Osteoblast (primary cell): ENCODE measurements around the gene CDK2. TPM values are rescaled to one million over a fixed set of nuclear protein-coding genes. Genes with fewer than 3 reads are reported as not detected.
A peak's percentile ranks its signal among the peaks of the same experiment; 100 is the strongest.

ENCODE experiments used
- DNase-seq: peaks from one replicate; pipeline ENCODE4 v3.0.0; 2011; ENCODE audit warnings: low spot score, mixed read lengths; ENCODE audit not compliant: insufficient read length; ENCODE audit errors: missing footprints
- H2AFZ ChIP-seq: 2 replicates; pipeline ENCODE4 v1.6.0; 2011; ENCODE audit warnings: mild to moderate bottlenecking, low read length
- H3K27ac ChIP-seq: 2 replicates; pipeline ENCODE4 v1.5.1; 2011; ENCODE audit warnings: mild to moderate bottlenecking, low read depth, low read length, moderate library complexity
- H3K27me3 ChIP-seq: 2 replicates; pipeline ENCODE4 v1.6.0; 2012; ENCODE audit warnings: mild to moderate bottlenecking, control low read depth, inconsistent platforms, low read length, moderate library complexity; ENCODE audit not compliant: insufficient read depth
- H3K36me3 ChIP-seq: 2 replicates; pipeline ENCODE4 v1.5.1; 2011; ENCODE audit warnings: mild to moderate bottlenecking, low read length, control low read depth, moderate library complexity; ENCODE audit not compliant: insufficient read depth
- H3K4me1 ChIP-seq: 2 replicates; pipeline ENCODE4 v1.5.1; 2011; ENCODE audit warnings: mild to moderate bottlenecking, low read length, control low read depth, moderate library complexity; ENCODE audit not compliant: insufficient read depth
- H3K4me2 ChIP-seq: 2 replicates; pipeline ENCODE4 v1.6.0; 2011; ENCODE audit warnings: mild to moderate bottlenecking, low read length; ENCODE audit not compliant: insufficient read depth
- H3K4me3 ChIP-seq: fragments of 200-600 bp; sonication (generic); 3 replicates; pipeline ENCODE4 v1.5.1; 2012; ENCODE audit warnings: mild to moderate bottlenecking, low read length, inconsistent platforms; ENCODE audit not compliant: insufficient read depth
- H3K79me2 ChIP-seq: 2 replicates; pipeline ENCODE4 v1.6.0; 2012; ENCODE audit warnings: mild to moderate bottlenecking, low read length, control low read depth, inconsistent platforms; ENCODE audit not compliant: insufficient read depth
- H3K9me3 ChIP-seq: 2 replicates; pipeline ENCODE4 v1.5.1; 2011; ENCODE audit warnings: low read depth, low read length, control low read depth
- H4K20me1 ChIP-seq: 2 replicates; pipeline ENCODE4 v1.6.0; 2012; ENCODE audit warnings: mild to moderate bottlenecking, low read length, control low read depth; ENCODE audit not compliant: insufficient read depth
- total RNA-seq: library from RNA; depleted of rRNA; stranded (reverse); fragments of >200 nt; gene quantifications from 2 replicates; pipeline ENCODE4 v1.2.3, GENCODE V29; 2012
- TF ChIP-seq, protein P1 (sequence below): IDR thresholded peaks from 2 replicates; pipeline ENCODE4 v1.5.1; 2011; ENCODE audit warnings: mild to moderate bottlenecking, low read depth, low read length, moderate library complexity; ENCODE audit errors: extremely low read depth

The CDK2 gene
- total RNA-seq, 1 donor: 13.4 TPM

DNA sequence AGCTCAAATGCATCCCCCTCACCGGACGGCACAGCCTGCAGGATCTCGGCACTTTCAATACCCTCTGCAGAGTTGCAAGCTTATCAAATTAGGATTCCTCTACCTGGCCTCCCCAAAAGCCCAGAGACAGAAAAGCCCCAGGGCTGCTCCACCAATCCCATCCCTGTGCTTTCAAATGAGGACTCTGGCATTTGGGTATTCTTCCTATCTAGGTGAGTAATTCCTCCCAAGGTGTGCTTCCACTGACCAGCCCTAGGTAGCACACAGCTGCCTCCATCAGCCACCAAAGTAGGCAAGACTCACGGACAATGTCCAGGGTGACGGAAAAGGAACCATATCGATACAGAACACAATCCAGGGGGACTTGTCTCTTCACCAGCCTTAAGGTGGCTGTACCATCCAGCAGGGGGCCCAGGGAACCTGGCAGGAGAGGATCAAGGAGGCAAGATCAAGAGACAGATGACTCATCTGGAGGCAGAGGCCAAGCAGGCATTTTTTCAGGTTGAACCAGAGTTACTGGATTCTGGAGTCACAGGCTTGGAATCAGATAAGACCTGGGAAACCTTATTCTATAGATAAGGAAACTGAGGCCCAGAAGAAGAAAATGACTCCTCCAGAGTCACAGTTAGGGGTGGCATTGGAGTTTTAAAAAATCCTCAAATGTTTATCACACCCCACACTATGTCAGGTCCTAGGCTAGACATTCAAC is 10.7 kb upstream of the CDK2 start:
- H3K27me3 ChIP-seq: peaks cover 4% of the 10 kb centered on the region
- no peaks in the 10 kb centered on the region for H4K20me1 ChIP-seq
- TF ChIP-seq, protein P1, sequence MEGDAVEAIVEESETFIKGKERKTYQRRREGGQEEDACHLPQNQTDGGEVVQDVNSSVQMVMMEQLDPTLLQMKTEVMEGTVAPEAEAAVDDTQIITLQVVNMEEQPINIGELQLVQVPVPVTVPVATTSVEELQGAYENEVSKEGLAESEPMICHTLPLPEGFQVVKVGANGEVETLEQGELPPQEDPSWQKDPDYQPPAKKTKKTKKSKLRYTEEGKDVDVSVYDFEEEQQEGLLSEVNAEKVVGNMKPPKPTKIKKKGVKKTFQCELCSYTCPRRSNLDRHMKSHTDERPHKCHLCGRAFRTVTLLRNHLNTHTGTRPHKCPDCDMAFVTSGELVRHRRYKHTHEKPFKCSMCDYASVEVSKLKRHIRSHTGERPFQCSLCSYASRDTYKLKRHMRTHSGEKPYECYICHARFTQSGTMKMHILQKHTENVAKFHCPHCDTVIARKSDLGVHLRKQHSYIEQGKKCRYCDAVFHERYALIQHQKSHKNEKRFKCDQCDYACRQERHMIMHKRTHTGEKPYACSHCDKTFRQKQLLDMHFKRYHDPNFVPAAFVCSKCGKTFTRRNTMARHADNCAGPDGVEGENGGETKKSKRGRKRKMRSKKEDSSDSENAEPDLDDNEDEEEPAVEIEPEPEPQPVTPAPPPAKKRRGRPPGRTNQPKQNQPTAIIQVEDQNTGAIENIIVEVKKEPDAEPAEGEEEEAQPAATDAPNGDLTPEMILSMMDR: peak; percentile 60
- no peak overlapping the region for H3K4me2 ChIP-seq
- H3K79me2 ChIP-seq: no peaks in the 10 kb centered on the region
- DNase-seq: no peak
- H2AFZ ChIP-seq: no peak overlapping the region
- no peak overlapping the region for H3K4me3 ChIP-seq
- H3K36me3 ChIP-seq: peaks cover 13% of the 10 kb centered on the region
- peaks cover 7% of the 10 kb centered on the region for H3K4me1 ChIP-seq
- H3K27ac ChIP-seq: no peak overlapping the region
- no peaks in the 10 kb centered on the region for H3K9me3 ChIP-seq

DNA sequence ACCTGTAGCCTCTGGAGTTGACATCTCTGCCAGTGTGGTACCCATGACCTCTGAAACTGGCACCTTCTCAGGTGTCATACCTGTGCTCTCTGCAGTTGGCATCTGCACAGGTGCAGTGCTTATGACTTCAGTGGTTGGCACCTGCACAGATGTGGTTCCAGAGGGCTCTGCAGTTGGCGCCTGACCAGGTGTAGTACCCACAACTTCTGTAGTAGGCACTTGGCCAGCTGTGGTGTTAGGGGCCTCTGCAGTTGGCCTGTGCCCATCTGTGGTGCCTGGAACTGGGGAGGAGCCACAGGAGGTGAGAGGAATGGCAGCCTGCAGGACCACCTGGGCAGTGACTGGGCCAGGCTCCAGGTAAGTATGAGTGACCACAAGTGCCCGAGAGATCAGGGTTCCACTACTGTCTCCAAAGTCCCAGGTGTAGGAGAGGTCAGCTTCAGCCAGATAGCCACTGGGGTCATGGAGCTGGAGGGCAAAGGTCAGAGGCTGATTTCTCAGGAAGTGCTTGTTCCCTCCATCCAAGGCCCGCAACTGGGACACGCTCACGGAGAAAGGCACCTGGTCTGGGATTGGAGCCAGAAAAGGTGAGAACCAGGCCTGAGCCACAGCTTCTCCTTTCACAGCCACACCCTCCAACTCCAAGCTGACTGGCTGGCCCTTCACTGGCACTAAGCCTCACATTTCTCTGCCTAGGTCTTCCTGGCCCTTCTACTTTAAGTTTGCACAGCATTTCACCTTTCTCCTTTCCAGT is 9.3 kb upstream of the CDK2 start:
- DNase-seq: no peak
- H4K20me1 ChIP-seq: no peaks in the 10 kb centered on the region
- no peak overlapping the region for H3K27ac ChIP-seq
- H3K9me3 ChIP-seq: no peaks in the 10 kb centered on the region
- peaks cover 4% of the 10 kb centered on the region for H3K27me3 ChIP-seq
- no peaks in the 10 kb centered on the region for H3K79me2 ChIP-seq
- peaks cover 13% of the 10 kb centered on the region for H3K36me3 ChIP-seq
- no peak overlapping the region for H3K4me3 ChIP-seq
- H2AFZ ChIP-seq: no peak overlapping the region
- H3K4me2 ChIP-seq: no peak overlapping the region
- TF ChIP-seq, protein P1: no peak
- H3K4me1 ChIP-seq: peaks cover 7% of the 10 kb centered on the region

DNA sequence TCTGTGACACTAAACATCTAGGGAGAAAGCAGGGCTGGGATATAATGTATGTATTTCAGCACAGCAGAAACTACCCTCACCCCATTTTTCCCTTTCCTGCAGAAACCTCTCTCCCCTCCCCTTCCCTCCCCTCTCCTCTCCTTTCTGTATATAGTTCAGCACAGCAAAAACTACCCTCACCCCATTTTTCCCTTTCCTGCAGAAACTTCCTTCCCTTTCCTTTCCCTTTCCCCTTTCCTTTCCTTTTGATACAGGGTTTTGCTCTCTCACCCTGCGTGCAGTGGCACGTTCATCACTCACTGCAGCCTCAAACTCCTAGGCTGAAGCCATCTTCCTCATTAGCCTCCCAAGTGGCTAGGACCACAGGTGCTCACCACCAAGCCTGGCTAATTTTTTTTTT is 2.9 kb upstream of the CDK2 start:
- Histone ChIP-seq H3K9me3 (no peaks in the 10 kb centered on the region), H3K4me2 (no peak overlapping the region), H3K36me3 (no peaks in the 10 kb centered on the region), H4K20me1 (no peaks in the 10 kb centered on the region), H3K4me1 (peaks cover 18% of the 10 kb centered on the region), H2AFZ (no peak overlapping the region), H3K27me3 (no peaks in the 10 kb centered on the region), H3K27ac (no peak overlapping the region), H3K79me2 (peaks cover 20% of the 10 kb centered on the region), H3K4me3 (no peak overlapping the region)
- DNase-seq: no peak
- TF ChIP-seq, protein P1: no peak

DNA sequence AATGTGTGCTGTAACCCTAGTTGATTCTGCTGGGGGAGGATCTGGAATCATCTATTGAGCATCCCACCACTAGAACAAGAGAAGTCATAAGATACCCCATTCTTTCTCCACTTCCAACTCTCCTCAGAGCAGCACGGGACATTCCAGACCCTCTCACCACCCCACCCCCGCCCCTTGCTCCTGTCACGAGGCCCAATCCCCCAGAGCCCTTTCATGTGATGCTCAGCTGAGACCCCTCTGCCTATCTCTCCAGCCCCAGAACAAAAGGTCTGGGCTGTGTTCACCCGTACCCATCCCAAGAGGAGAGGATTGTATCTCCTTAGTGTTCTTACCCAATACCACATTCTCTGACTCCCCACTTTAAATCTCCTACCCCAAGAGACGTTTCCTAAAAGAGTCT is 1.4 kb upstream of the CDK2 start:
- H3K4me1 ChIP-seq: peaks cover 18% of the 10 kb centered on the region
- no peaks in the 10 kb centered on the region for H3K36me3 ChIP-seq
- TF ChIP-seq, protein P1: no peak
- no peaks in the 10 kb centered on the region for H3K27me3 ChIP-seq
- no peak for DNase-seq
- no peaks in the 10 kb centered on the region for H3K9me3 ChIP-seq
- no peaks in the 10 kb centered on the region for H4K20me1 ChIP-seq
- H3K4me2 ChIP-seq: no peak overlapping the region
- no peak overlapping the region for H3K4me3 ChIP-seq
- no peak overlapping the region for H2AFZ ChIP-seq
- peaks cover 22% of the 10 kb centered on the region for H3K79me2 ChIP-seq
- no peak overlapping the region for H3K27ac ChIP-seq
